OCI-LY3 (cell line): Measurements from ENCODE around the gene TNS1.

Source experiments
- H2AFZ ChIP-seq: fragments of 200-600, 300-600 bp; shearing (Covaris generic); 2 replicates; pipeline ENCODE4 v1.6.0; 2014; ENCODE audit warnings: antibody characterized with exemption, low read depth, low read length
- H3K27ac ChIP-seq: fragments of 200-600, 300-600 bp; sonication (generic); 2 replicates; pipeline ENCODE4 v1.5.1; 2014; ENCODE audit warnings: mild to moderate bottlenecking, low read length, moderate library complexity, mixed read lengths
- H3K27me3 ChIP-seq: fragments of 200-600, 300-600 bp; sonication (generic); 2 replicates; pipeline ENCODE4 v1.6.1; 2014; ENCODE audit warnings: low read depth, low read length, mixed read lengths
- H3K36me3 ChIP-seq: fragments of 200-600, 300-600 bp; sonication (generic); replicated peaks from 2 replicates; pipeline ENCODE3; 2014; ENCODE audit warnings: low read depth, low read length, mixed read lengths
- H3K4me1 ChIP-seq: fragments of 300-600, 200-600 bp; sonication (generic); 2 replicates; pipeline ENCODE4 v1.6.1; 2014; ENCODE audit warnings: low read length, mixed read lengths
- H3K4me2 ChIP-seq: fragments of 200-600, 300-600 bp; sonication (generic); 2 replicates; pipeline ENCODE4 v1.6.1; 2014; ENCODE audit warnings: low read length, mixed read lengths
- H3K4me3 ChIP-seq: fragments of 300-600, 200-600 bp; sonication (generic); 2 replicates; pipeline ENCODE4 v1.5.1; 2014; ENCODE audit warnings: antibody characterized with exemption, mild to moderate bottlenecking, low read length, moderate library complexity
- H3K79me2 ChIP-seq: fragments of 300-600, 200-600 bp; shearing (Covaris generic); 2 replicates; pipeline ENCODE4 v1.6.1; 2014; ENCODE audit warnings: mild to moderate bottlenecking, low read length, mixed read lengths
- H3K9ac ChIP-seq: fragments of 300-600, 200-600 bp; shearing (Covaris generic); 2 replicates; pipeline ENCODE4 v1.6.0; 2014; ENCODE audit warnings: mild to moderate bottlenecking, low read length, moderate library complexity
- H3K9me3 ChIP-seq: fragments of 200-600, 300-600 bp; shearing (Covaris generic); 2 replicates; pipeline ENCODE4 v1.6.1; 2014; ENCODE audit warnings: low read length, mixed read lengths; ENCODE audit not compliant: insufficient read depth
- H4K20me1 ChIP-seq: fragments of 200-600, 300-600 bp; sonication (generic); 2 replicates; pipeline ENCODE4 v1.6.1; 2016; ENCODE audit warnings: low read length, mixed read lengths; ENCODE audit not compliant: insufficient read depth
- CTCF ChIP-seq: fragments of 200-600, 300-600 bp; sonication (generic); IDR thresholded peaks from 2 replicates; pipeline ENCODE4 v1.5.1; 2014; ENCODE audit warnings: antibody characterized with exemption, low read length, low read depth
- EZH2phosphoT487 ChIP-seq: fragments of 200-600 bp; shearing (Covaris generic); IDR thresholded peaks from 2 replicates; pipeline ENCODE4 v1.6.1; 2018; ENCODE audit warnings: antibody characterized with exemption, mixed run types, low read depth

Gene TNS1

GRCh38 chr2:217820091-217820819 lies 182.5 kb downstream of the TNS1 start:
- no peak overlapping the region for H3K4me2 ChIP-seq

GRCh38 chr2:217818293-217818850 lies 184.4 kb downstream of the TNS1 start:
- no peak overlapping the region for H2AFZ ChIP-seq
- no peaks in the 10 kb centered on the region for H3K27me3 ChIP-seq
- TF ChIP-seq EZH2phosphoT487, result no peak
- no peak for TF ChIP-seq CTCF
- H3K79me2 ChIP-seq, result no peaks in the 10 kb centered on the region
- no peaks in the 10 kb centered on the region for H3K9me3 ChIP-seq
- H3K36me3 ChIP-seq, result no peaks in the 10 kb centered on the region
- H3K4me2 ChIP-seq, result no peak overlapping the region
- H3K4me1 ChIP-seq, result peaks cover 5% of the 10 kb centered on the region; the same call in 1 of the 2 replicates
- no peaks in the 10 kb centered on the region for H4K20me1 ChIP-seq
- no peak overlapping the region for H3K27ac ChIP-seq
- no peak overlapping the region for H3K9ac ChIP-seq
- H3K4me3 ChIP-seq, result no peak overlapping the region

More at GRCh38 chr2:217820091-217820819, 182.5 kb downstream of the TNS1 start:
- H2AFZ ChIP-seq, result no peak overlapping the region
- no peak overlapping the region for H3K4me3 ChIP-seq
- no peak overlapping the region for H3K9ac ChIP-seq
- TF ChIP-seq CTCF (no peak), EZH2phosphoT487 (no peak)
- peaks cover 5% of the 10 kb centered on the region; the same call in 1 of the 2 replicates for H3K4me1 ChIP-seq
- H3K27me3 ChIP-seq, result no peaks in the 10 kb centered on the region
- H3K27ac ChIP-seq, result no peak overlapping the region
- H3K9me3 ChIP-seq, result no peaks in the 10 kb centered on the region
- H3K36me3 ChIP-seq, result no peaks in the 10 kb centered on the region
- no peaks in the 10 kb centered on the region for H4K20me1 ChIP-seq
- no peaks in the 10 kb centered on the region for H3K79me2 ChIP-seq

- H3K4me3 ChIP-seq, result no peak overlapping the region
Observed at GRCh38 chr2:217817466-217818292, 185.1 kb downstream of the TNS1 start.

More at GRCh38 chr2:217817466-217818292, 185.1 kb downstream of the TNS1 start:
- Histone ChIP-seq H3K4me2 (no peak overlapping the region), H2AFZ (no peak overlapping the region), H3K27ac (no peak overlapping the region), H3K4me1 (peaks cover 5% of the 10 kb centered on the region; the same call in 1 of the 2 replicates), H3K9me3 (no peaks in the 10 kb centered on the region), H4K20me1 (no peaks in the 10 kb centered on the region), H3K27me3 (no peaks in the 10 kb centered on the region), H3K36me3 (no peaks in the 10 kb centered on the region), H3K9ac (no peak overlapping the region), H3K79me2 (no peaks in the 10 kb centered on the region)
- no peak for TF ChIP-seq EZH2phosphoT487
- no peak for TF ChIP-seq CTCF
